K562 (cell line): ENCODE measurements around the gene CHCHD1. TPM values are rescaled to one million over a fixed set of nuclear protein-coding genes. Genes with fewer than 3 reads are reported as not detected.

Source experiments
- CHD7 ChIP-seq: fragments of 200-600 bp; sonication (generic); IDR thresholded peaks from one replicate; pipeline ENCODE4 v1.6.1; 2012; ENCODE audit warnings: mild to moderate bottlenecking, low read depth, low read length, inconsistent platforms
- NFE2 ChIP-seq: IDR thresholded peaks from 2 replicates; pipeline ENCODE4 v1.6.1; 2014; ENCODE audit warnings: antibody characterized with exemption, low read depth
- REST ChIP-seq, 2 experiments: fragments of 450-650 bp; formaldehyde crosslinking in 1 of 2; IDR thresholded peaks; 2 replicates each; pipeline versions ENCODE4 v1.4.0 to v1.6.1; 2014 to 2020; ENCODE audit warnings: mild to moderate bottlenecking in 2 of 2, borderline replicate concordance in 1 of 2, low read depth in 1 of 2
- SNAPC5 ChIP-seq: fragments of 250-450 bp; sonication (Bioruptor Pico); IDR thresholded peaks from 2 replicates; pipeline ENCODE4 v1.8.0; 2021; ENCODE audit warnings: moderate library complexity, mild to moderate bottlenecking, inconsistent platforms
- STAT5B ChIP-seq: fragments of 250-450 bp; sonication (Bioruptor Pico); IDR thresholded peaks from 2 replicates; pipeline ENCODE4 v1.8.0; 2021; ENCODE audit warnings: mild to moderate bottlenecking, inconsistent platforms
- polyA plus RNA-seq, 8 experiments: library from polyadenylated mRNA; depleted of rRNA in 4 of 8; stranded (reverse) in 5 of 8; unstranded in 3 of 8; fragments of >200 nt; fragmentation: Nextera tagmentation in 2 of 8; fragmentation: Illumina TruSeq in 1 of 8; extraction: Ambion mirVana in 2 of 8; extraction: Trizol in 1 of 8; gene quantifications; 2 replicates each; pipeline versions ENCODE4 v1.2.1 to v1.2.3, GENCODE V29; 2011 to 2014; ENCODE audit warnings: inconsistent platforms in 1 of 8, missing spikeins in 1 of 8
- total RNA-seq, 7 experiments: library from RNA; depleted of rRNA in 6 of 7; stranded (reverse); fragments of >200 nt in 6 of 7; fragmentation: Illumina TruSeq in 2 of 7; extraction: Trizol in 2 of 7; gene quantifications; 2 replicates each; pipeline versions ENCODE4 v1.2.1 to v1.2.3, GENCODE V29; 2011 to 2021; ENCODE audit warnings: low replicate concordance in 1 of 7

The CHCHD1 gene
- total and polyA plus RNA-seq, 9 of the 15 experiments (the other 6 are each of a cell fraction or from before 2014, with no cell fraction given), result 52.9 to 126 (median 83.4) TPM

- peak; percentile 97 for TF ChIP-seq REST (IDR thresholded peaks at IDR 0.05; ENCODE audit: borderline replicate concordance)
- peak; percentile 92 for TF ChIP-seq REST (CRISPR knock-in tag; IDR thresholded peaks at IDR 0.05; ENCODE audit: low read depth)
- no peak for TF ChIP-seq SNAPC5 (CRISPR knock-in tag)
- no peak for TF ChIP-seq STAT5B (CRISPR knock-in tag)
- TF ChIP-seq NFE2, result no peak
- no peak for TF ChIP-seq CHD7
Measured at GRCh38 chr10:73785721-73786511, 4.1 kb downstream of the CHCHD1 start (continued).
